OCI-LY3 (cell line): ENCODE measurements around the gene PALLD.

ENCODE experiments used
- H2AFZ ChIP-seq: fragments of 200-600, 300-600 bp; shearing (Covaris generic); 2 replicates; pipeline ENCODE4 v1.6.0; 2014; ENCODE audit warnings: antibody characterized with exemption, low read depth, low read length
- H3K27ac ChIP-seq: fragments of 200-600, 300-600 bp; sonication (generic); 2 replicates; pipeline ENCODE4 v1.5.1; 2014; ENCODE audit warnings: mild to moderate bottlenecking, low read length, moderate library complexity, mixed read lengths
- H3K27me3 ChIP-seq: fragments of 200-600, 300-600 bp; sonication (generic); 2 replicates; pipeline ENCODE4 v1.6.1; 2014; ENCODE audit warnings: low read depth, low read length, mixed read lengths
- H3K36me3 ChIP-seq: fragments of 200-600, 300-600 bp; sonication (generic); replicated peaks from 2 replicates; pipeline ENCODE3; 2014; ENCODE audit warnings: low read depth, low read length, mixed read lengths
- H3K4me1 ChIP-seq: fragments of 300-600, 200-600 bp; sonication (generic); 2 replicates; pipeline ENCODE4 v1.6.1; 2014; ENCODE audit warnings: low read length, mixed read lengths
- H3K4me2 ChIP-seq: fragments of 200-600, 300-600 bp; sonication (generic); 2 replicates; pipeline ENCODE4 v1.6.1; 2014; ENCODE audit warnings: low read length, mixed read lengths
- H3K4me3 ChIP-seq: fragments of 300-600, 200-600 bp; sonication (generic); 2 replicates; pipeline ENCODE4 v1.5.1; 2014; ENCODE audit warnings: antibody characterized with exemption, mild to moderate bottlenecking, low read length, moderate library complexity
- H3K79me2 ChIP-seq: fragments of 300-600, 200-600 bp; shearing (Covaris generic); 2 replicates; pipeline ENCODE4 v1.6.1; 2014; ENCODE audit warnings: mild to moderate bottlenecking, low read length, mixed read lengths
- H3K9ac ChIP-seq: fragments of 300-600, 200-600 bp; shearing (Covaris generic); 2 replicates; pipeline ENCODE4 v1.6.0; 2014; ENCODE audit warnings: mild to moderate bottlenecking, low read length, moderate library complexity
- H3K9me3 ChIP-seq: fragments of 200-600, 300-600 bp; shearing (Covaris generic); 2 replicates; pipeline ENCODE4 v1.6.1; 2014; ENCODE audit warnings: low read length, mixed read lengths; ENCODE audit not compliant: insufficient read depth
- H4K20me1 ChIP-seq: fragments of 200-600, 300-600 bp; sonication (generic); 2 replicates; pipeline ENCODE4 v1.6.1; 2016; ENCODE audit warnings: low read length, mixed read lengths; ENCODE audit not compliant: insufficient read depth
- EZH2phosphoT487 ChIP-seq: fragments of 200-600 bp; shearing (Covaris generic); IDR thresholded peaks from 2 replicates; pipeline ENCODE4 v1.6.1; 2018; ENCODE audit warnings: antibody characterized with exemption, mixed run types, low read depth
- TF ChIP-seq, protein P1 (sequence below): fragments of 200-600, 300-600 bp; sonication (generic); IDR thresholded peaks from 2 replicates; pipeline ENCODE4 v1.5.1; 2014; ENCODE audit warnings: antibody characterized with exemption, low read length, low read depth

The PALLD gene

DNA sequence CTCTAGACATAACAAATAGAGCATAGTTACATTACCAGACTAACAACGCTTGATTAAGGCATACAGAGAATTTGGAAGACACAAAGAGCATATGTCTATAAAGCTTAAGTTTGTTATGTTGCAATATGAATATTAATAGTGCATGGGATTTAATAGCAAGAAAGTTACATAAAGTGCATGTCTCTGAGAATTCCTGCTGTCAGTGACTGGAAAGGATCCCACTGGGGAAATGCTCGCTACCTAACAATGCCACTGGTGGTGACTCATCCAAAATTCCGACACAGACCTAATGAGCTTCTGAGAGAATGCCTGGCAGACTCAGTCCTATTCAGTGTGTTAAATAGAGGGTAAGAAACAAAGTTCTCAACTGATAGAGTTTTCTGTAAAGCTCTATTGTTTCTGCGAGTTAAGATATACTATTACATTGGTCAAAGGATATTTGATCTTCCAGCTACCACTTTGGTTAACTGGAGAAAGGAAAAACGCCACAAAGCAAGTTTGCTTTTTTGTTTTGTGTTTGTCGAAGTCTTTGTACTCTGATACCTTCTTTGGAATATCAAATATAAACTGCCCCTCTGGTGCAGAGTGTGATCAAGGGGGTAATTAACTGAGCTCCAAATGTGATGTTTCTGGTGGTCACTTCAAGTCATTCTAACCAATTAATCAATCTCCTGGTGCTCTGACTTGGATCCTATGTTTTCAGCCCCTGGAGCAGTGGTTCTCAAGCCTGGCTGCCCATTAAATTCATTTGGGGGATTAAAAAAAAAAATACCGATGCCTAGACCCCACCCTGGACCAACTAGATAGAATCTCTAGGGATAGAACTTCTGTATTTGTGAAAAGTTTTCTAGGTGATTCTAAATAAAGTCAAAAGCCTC is 107.9 kb downstream of the PALLD start:
- peaks cover 3% of the 10 kb centered on the region; the same call in 1 of the 2 replicates for H3K27me3 ChIP-seq
- H3K4me2 ChIP-seq: no peak overlapping the region
- TF ChIP-seq, protein P1, sequence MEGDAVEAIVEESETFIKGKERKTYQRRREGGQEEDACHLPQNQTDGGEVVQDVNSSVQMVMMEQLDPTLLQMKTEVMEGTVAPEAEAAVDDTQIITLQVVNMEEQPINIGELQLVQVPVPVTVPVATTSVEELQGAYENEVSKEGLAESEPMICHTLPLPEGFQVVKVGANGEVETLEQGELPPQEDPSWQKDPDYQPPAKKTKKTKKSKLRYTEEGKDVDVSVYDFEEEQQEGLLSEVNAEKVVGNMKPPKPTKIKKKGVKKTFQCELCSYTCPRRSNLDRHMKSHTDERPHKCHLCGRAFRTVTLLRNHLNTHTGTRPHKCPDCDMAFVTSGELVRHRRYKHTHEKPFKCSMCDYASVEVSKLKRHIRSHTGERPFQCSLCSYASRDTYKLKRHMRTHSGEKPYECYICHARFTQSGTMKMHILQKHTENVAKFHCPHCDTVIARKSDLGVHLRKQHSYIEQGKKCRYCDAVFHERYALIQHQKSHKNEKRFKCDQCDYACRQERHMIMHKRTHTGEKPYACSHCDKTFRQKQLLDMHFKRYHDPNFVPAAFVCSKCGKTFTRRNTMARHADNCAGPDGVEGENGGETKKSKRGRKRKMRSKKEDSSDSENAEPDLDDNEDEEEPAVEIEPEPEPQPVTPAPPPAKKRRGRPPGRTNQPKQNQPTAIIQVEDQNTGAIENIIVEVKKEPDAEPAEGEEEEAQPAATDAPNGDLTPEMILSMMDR: no peak
- TF ChIP-seq EZH2phosphoT487: no peak
- no peaks in the 10 kb centered on the region for H3K79me2 ChIP-seq
- no peak overlapping the region for H3K9ac ChIP-seq
- no peak overlapping the region for H3K27ac ChIP-seq
- H2AFZ ChIP-seq: no peak overlapping the region
- no peaks in the 10 kb centered on the region for H3K36me3 ChIP-seq
- no peak overlapping the region for H3K4me3 ChIP-seq
- no peaks in the 10 kb centered on the region for H3K4me1 ChIP-seq
- no peaks in the 10 kb centered on the region for H4K20me1 ChIP-seq
- H3K9me3 ChIP-seq: no peaks in the 10 kb centered on the region

- no peak overlapping the region for H2AFZ ChIP-seq
- no peaks in the 10 kb centered on the region for H3K36me3 ChIP-seq
- H3K79me2 ChIP-seq: no peaks in the 10 kb centered on the region
- no peaks in the 10 kb centered on the region for H3K4me1 ChIP-seq
- no peak overlapping the region for H3K9ac ChIP-seq
- peaks cover 3% of the 10 kb centered on the region; the same call in 1 of the 2 replicates for H3K27me3 ChIP-seq
- TF ChIP-seq EZH2phosphoT487: no peak
- TF ChIP-seq, protein P1: no peak
- no peak overlapping the region for H3K4me3 ChIP-seq
- no peaks in the 10 kb centered on the region for H4K20me1 ChIP-seq
- no peaks in the 10 kb centered on the region for H3K9me3 ChIP-seq
- no peak overlapping the region for H3K4me2 ChIP-seq
- no peak overlapping the region for H3K27ac ChIP-seq
Measured at GRCh38 chr4:168605411-168605810, 108.6 kb downstream of the PALLD start.

GRCh38 chr4:168607215-168607614 is 110.4 kb downstream of the PALLD start:
- H3K4me2 ChIP-seq: no peak overlapping the region
- no peaks in the 10 kb centered on the region for H3K9me3 ChIP-seq
- no peaks in the 10 kb centered on the region for H4K20me1 ChIP-seq
- no peaks in the 10 kb centered on the region for H3K79me2 ChIP-seq
- TF ChIP-seq EZH2phosphoT487: no peak
- TF ChIP-seq, protein P1: no peak
- H2AFZ ChIP-seq: no peak overlapping the region
- no peaks in the 10 kb centered on the region for H3K4me1 ChIP-seq
- H3K9ac ChIP-seq: no peak overlapping the region
- no peaks in the 10 kb centered on the region for H3K36me3 ChIP-seq
- no peak overlapping the region for H3K27ac ChIP-seq
- no peak overlapping the region for H3K4me3 ChIP-seq
- peaks cover 3% of the 10 kb centered on the region; the same call in 1 of the 2 replicates for H3K27me3 ChIP-seq

DNA sequence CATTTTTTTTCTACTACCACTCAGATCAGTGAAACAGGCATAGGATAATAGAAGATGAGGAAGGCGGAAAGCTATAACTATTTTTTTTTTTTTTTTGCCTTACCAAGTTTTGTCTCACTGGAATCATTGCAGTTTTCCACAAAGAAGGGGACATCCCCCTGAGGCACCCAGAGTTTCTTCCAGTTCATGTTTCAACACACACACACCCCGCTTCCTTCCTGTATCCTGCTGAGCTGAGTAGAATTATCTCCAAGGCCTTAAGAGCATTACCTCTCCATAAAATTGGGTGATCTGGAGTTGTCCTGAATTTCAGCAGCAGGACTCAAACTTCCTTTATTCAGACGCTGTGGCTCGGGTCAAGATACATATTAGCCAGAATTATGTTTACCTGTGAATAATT is 111.9 kb downstream of the PALLD start:
- Histone ChIP-seq H3K4me3 (no peak overlapping the region), H3K36me3 (no peaks in the 10 kb centered on the region), H3K9ac (no peak overlapping the region), H4K20me1 (no peaks in the 10 kb centered on the region), H3K4me2 (no peak overlapping the region), H3K27ac (no peak overlapping the region), H2AFZ (no peak overlapping the region), H3K27me3 (no peaks in the 10 kb centered on the region), H3K79me2 (no peaks in the 10 kb centered on the region), H3K4me1 (no peaks in the 10 kb centered on the region), H3K9me3 (no peaks in the 10 kb centered on the region)
- no peak for TF ChIP-seq EZH2phosphoT487
- TF ChIP-seq, protein P1: no peak
